Liver (tissue), 9 donors: ENCODE results near the gene RAB14. TPM values are rescaled to one million over a fixed set of nuclear protein-coding genes. Genes with fewer than 3 reads are reported as not detected.

Experiments used
- DNase-seq: peaks from one replicate; pipeline ENCODE4 v3.0.0-alpha.2; 2017; ENCODE audit warnings: low spot score
- H3K27ac ChIP-seq, 2 donors: one replicate each; pipeline ENCODE4 v1.7.0; 2013; ENCODE audit warnings: inconsistent platforms in 2 of 2, low read length in 2 of 2, control low read depth in 1 of 2, low read depth in 1 of 2, mild to moderate bottlenecking in 1 of 2
- H3K27me3 ChIP-seq, 4 donors: one replicate each; pipeline versions ENCODE4 v1.6.1 to v1.7.0; 2013; ENCODE audit warnings: low read length in 3 of 4, inconsistent platforms in 1 of 4, mild to moderate bottlenecking in 1 of 4, moderate library complexity in 1 of 4; ENCODE audit not compliant: control insufficient read depth in 4 of 4, insufficient read depth in 4 of 4
- H3K36me3 ChIP-seq, 4 donors: one replicate each; pipeline versions ENCODE4 v1.6.1 to v1.7.0; 2013; ENCODE audit warnings: low read length in 3 of 4, mild to moderate bottlenecking in 3 of 4, low read depth in 1 of 4, moderate library complexity in 1 of 4; ENCODE audit not compliant: control insufficient read depth in 4 of 4, insufficient read depth in 3 of 4
- H3K4me1 ChIP-seq, 4 donors: one replicate each; pipeline versions ENCODE4 v1.6.1 to v1.7.0; 2013; ENCODE audit warnings: low read length in 3 of 4, mild to moderate bottlenecking in 3 of 4, moderate library complexity in 1 of 4; ENCODE audit not compliant: control insufficient read depth in 4 of 4, insufficient read depth in 4 of 4
- H3K4me3 ChIP-seq, 3 donors: one replicate each; pipeline versions ENCODE4 v1.6.1 to v1.7.0; 2013; ENCODE audit warnings: low read length in 3 of 3, control low read depth in 1 of 3, low read depth in 1 of 3, mild to moderate bottlenecking in 1 of 3
- H3K9ac ChIP-seq, 2 donors: one replicate each; pipeline ENCODE4 v1.7.0; 2013; ENCODE audit warnings: low read length in 2 of 2, mild to moderate bottlenecking in 2 of 2, moderate library complexity in 2 of 2, control low read depth in 1 of 2, low read depth in 1 of 2
- H3K9me3 ChIP-seq, 4 donors: one replicate each; pipeline versions ENCODE4 v1.6.1 to v1.7.0; 2013; ENCODE audit warnings: low read length in 3 of 4; ENCODE audit not compliant: control insufficient read depth in 4 of 4
- EGR1 ChIP-seq, 2 donors: IDR thresholded peaks; 2 replicates each; pipeline ENCODE4 v1.6.1; 2016 to 2018; ENCODE audit warnings: antibody characterized with exemption in 2 of 2, low read depth in 2 of 2
- FOXA1 ChIP-seq: IDR thresholded peaks from 2 replicates; pipeline ENCODE4 v1.6.1; 2016; ENCODE audit warnings: antibody characterized with exemption
- FOXA2 ChIP-seq: IDR thresholded peaks from 2 replicates; pipeline ENCODE4 v1.6.1; 2016; ENCODE audit warnings: antibody characterized with exemption
- GABPA ChIP-seq, 2 donors: IDR thresholded peaks in 1 of 2; conservative IDR thresholded peaks in 1 of 2; 2 replicates each; pipeline ENCODE4 v1.6.1; 2016; ENCODE audit warnings: antibody characterized with exemption in 2 of 2, mild to moderate bottlenecking in 1 of 2, moderate library complexity in 1 of 2
- HNF4A ChIP-seq, 2 donors: conservative IDR thresholded peaks; 2 replicates each; pipeline ENCODE4 v1.6.1; 2016; ENCODE audit warnings: antibody characterized with exemption in 2 of 2, mild to moderate bottlenecking in 2 of 2
- HNF4G ChIP-seq: IDR thresholded peaks from 2 replicates; pipeline ENCODE4 v1.6.1; 2016; ENCODE audit warnings: antibody characterized with exemption
- JUND ChIP-seq, 2 donors: IDR thresholded peaks; 2 replicates each; pipeline ENCODE4 v1.6.1; 2016; ENCODE audit warnings: antibody characterized with exemption in 2 of 2
- MAX ChIP-seq: IDR thresholded peaks from 2 replicates; pipeline ENCODE4 v1.6.1; 2016; ENCODE audit warnings: antibody characterized with exemption
- NR2F2 ChIP-seq: IDR thresholded peaks from 2 replicates; pipeline ENCODE4 v1.6.1; 2016; ENCODE audit warnings: antibody characterized with exemption
- RAD21 ChIP-seq, 2 donors: IDR thresholded peaks; 2 replicates each; pipeline ENCODE4 v1.6.1; 2016; ENCODE audit warnings: antibody characterized with exemption in 2 of 2, mild to moderate bottlenecking in 2 of 2
- REST ChIP-seq: IDR thresholded peaks from 2 replicates; pipeline ENCODE4 v1.6.1; 2016; ENCODE audit warnings: antibody characterized with exemption, mild to moderate bottlenecking
- RXRA ChIP-seq, 2 donors: IDR thresholded peaks; 2 replicates each; pipeline ENCODE4 v1.6.1; 2017 to 2018; ENCODE audit warnings: antibody characterized with exemption in 2 of 2, mild to moderate bottlenecking in 1 of 2
- SP1 ChIP-seq: IDR thresholded peaks from 2 replicates; pipeline ENCODE4 v1.6.1; 2018; ENCODE audit warnings: antibody characterized with exemption, mild to moderate bottlenecking
- TAF1 ChIP-seq: conservative IDR thresholded peaks from 2 replicates; pipeline ENCODE4 v1.6.1; 2016; ENCODE audit warnings: antibody characterized with exemption, mild to moderate bottlenecking
- YY1 ChIP-seq: IDR thresholded peaks from 2 replicates; pipeline ENCODE4 v1.6.1; 2016; ENCODE audit warnings: antibody characterized with exemption, mild to moderate bottlenecking
- WGBS: extraction: QIAGEN DNeasy Blood & Tissue Kit; methylation state at CpG from one replicate; pipeline ENCODE4 v1.1.7; 2013; 5-methylcytosine and 5-hydroxymethylcytosine counted together
- polyA plus RNA-seq, 2 donors: library from polyadenylated mRNA; stranded (reverse) in 1 of 2; unstranded in 1 of 2; fragments of 200-250 nt in 1 of 2; fragments of >200 nt in 1 of 2; fragmentation: Nextera tagmentation in 1 of 2; extraction: Ambion mirVana in 1 of 2; gene quantifications; one replicate each; pipeline versions ENCODE4 v1.2.1 to v1.2.3, GENCODE V29; 2013 to 2015
- total RNA-seq, 2 donors: library from RNA; depleted of rRNA; stranded (reverse); fragments of >200 nt; gene quantifications; one replicate each; pipeline ENCODE4 v1.2.3, GENCODE V29; 2014
- TF ChIP-seq, protein P1 (sequence below): IDR thresholded peaks from 2 replicates; pipeline ENCODE4 v1.6.1; 2016; ENCODE audit warnings: antibody characterized with exemption
- TF ChIP-seq, protein P2 (sequence below): fragments of 150-350 bp; IDR thresholded peaks from 2 replicates; pipeline ENCODE4 v1.5.1; 2017; ENCODE audit warnings: improper control_type of control experiment, low read depth, low read length; ENCODE audit not compliant: missing input control
- TF ChIP-seq, protein P3 (sequence below): IDR thresholded peaks from 2 replicates; pipeline ENCODE4 v1.6.1; 2016; ENCODE audit warnings: antibody characterized with exemption
- donor health status: healthy.
- donor health status: healthy.
- donor health status: healthy.
- donor health status: healthy.
- donor health status: healthy.

The RAB14 gene
- total and polyA plus RNA-seq, 4 donors: 25.9 to 48.2 (median 36.5) TPM

- H3K36me3 ChIP-seq: peaks cover 0 to 4% (median 2%) of the 10 kb centered on the region in 4 donors
- DNase-seq: no peak
- H3K9ac ChIP-seq: no peak overlapping the region
- no peak overlapping the region for H3K27ac ChIP-seq
- TF ChIP-seq RAD21 (IDR thresholded peaks at IDR 0.05) (no peak), HNF4A (conservative IDR thresholded peaks at IDR 0.05) (no peak), REST (no peak), RXRA (IDR thresholded peaks at IDR 0.05) (no peak), EGR1 (IDR thresholded peaks at IDR 0.05; ENCODE audit: low read depth in 2 of 2) (no peak), JUND (IDR thresholded peaks at IDR 0.05) (no peak), HNF4G (no peak), MAX (no peak), TAF1 (no peak), GABPA (IDR thresholded peaks at IDR 0.05 in 1 of 2, conservative IDR thresholded peaks at IDR 0.05 in 1 of 2) (no peak)
- TF ChIP-seq, protein P1, sequence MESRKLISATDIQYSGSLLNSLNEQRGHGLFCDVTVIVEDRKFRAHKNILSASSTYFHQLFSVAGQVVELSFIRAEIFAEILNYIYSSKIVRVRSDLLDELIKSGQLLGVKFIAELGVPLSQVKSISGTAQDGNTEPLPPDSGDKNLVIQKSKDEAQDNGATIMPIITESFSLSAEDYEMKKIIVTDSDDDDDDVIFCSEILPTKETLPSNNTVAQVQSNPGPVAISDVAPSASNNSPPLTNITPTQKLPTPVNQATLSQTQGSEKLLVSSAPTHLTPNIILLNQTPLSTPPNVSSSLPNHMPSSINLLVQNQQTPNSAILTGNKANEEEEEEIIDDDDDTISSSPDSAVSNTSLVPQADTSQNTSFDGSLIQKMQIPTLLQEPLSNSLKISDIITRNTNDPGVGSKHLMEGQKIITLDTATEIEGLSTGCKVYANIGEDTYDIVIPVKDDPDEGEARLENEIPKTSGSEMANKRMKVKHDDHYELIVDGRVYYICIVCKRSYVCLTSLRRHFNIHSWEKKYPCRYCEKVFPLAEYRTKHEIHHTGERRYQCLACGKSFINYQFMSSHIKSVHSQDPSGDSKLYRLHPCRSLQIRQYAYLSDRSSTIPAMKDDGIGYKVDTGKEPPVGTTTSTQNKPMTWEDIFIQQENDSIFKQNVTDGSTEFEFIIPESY: no peak
- TF ChIP-seq, protein P2, sequence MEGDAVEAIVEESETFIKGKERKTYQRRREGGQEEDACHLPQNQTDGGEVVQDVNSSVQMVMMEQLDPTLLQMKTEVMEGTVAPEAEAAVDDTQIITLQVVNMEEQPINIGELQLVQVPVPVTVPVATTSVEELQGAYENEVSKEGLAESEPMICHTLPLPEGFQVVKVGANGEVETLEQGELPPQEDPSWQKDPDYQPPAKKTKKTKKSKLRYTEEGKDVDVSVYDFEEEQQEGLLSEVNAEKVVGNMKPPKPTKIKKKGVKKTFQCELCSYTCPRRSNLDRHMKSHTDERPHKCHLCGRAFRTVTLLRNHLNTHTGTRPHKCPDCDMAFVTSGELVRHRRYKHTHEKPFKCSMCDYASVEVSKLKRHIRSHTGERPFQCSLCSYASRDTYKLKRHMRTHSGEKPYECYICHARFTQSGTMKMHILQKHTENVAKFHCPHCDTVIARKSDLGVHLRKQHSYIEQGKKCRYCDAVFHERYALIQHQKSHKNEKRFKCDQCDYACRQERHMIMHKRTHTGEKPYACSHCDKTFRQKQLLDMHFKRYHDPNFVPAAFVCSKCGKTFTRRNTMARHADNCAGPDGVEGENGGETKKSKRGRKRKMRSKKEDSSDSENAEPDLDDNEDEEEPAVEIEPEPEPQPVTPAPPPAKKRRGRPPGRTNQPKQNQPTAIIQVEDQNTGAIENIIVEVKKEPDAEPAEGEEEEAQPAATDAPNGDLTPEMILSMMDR: no peak
- WGBS: 90% methylated on average over 2 of the region's 2 CpGs
- H3K4me1 ChIP-seq: peaks cover 5 to 60% (median 53%) of the 10 kb centered on the region in 4 donors
- H3K27me3 ChIP-seq: no peaks in the 10 kb centered on the region
- H3K9me3 ChIP-seq: no peaks in the 10 kb centered on the region
- H3K4me3 ChIP-seq: no peak overlapping the region
Measured at GRCh38 chr9:121191235-121191634, 10.4 kb downstream of the RAB14 start.

DNA sequence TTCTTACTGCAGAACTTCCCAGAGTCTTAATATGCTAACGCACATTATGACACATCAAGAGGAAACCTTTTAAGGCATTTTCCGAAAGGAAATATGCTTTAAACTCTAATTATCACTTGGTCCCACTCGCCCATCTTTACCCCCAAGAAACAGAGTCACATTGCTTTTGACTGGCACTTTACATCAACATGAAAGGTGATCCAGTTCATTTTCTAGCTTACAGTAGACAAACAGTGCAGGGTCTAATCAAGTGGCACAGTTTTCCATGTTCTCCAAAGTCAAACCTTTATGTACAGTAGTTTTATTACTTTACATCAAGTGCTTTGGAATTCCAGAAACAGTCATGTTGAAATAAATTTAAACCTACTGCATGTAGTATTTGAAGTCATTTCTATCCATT is 12.0 kb downstream of the RAB14 start:
- Histone ChIP-seq H3K9me3 (no peaks in the 10 kb centered on the region), H3K36me3 (peaks cover 0 to 7% (median 3%) of the 10 kb centered on the region in 4 donors), H3K4me3 (no peak overlapping the region), H3K27ac (no peak overlapping the region), H3K4me1 (peaks cover 5 to 53% (median 51%) of the 10 kb centered on the region in 4 donors), H3K27me3 (no peaks in the 10 kb centered on the region), H3K9ac (no peak overlapping the region)
- no peak for DNase-seq
- WGBS: 95% methylated on average over 3 of the region's 3 CpGs
- no peak for TF ChIP-seq TAF1
- no peak for TF ChIP-seq YY1
- TF ChIP-seq SP1: no peak
- no peak for TF ChIP-seq HNF4G
- TF ChIP-seq, protein P2: no peak
- TF ChIP-seq GABPA (IDR thresholded peaks at IDR 0.05 in 1 of 2, conservative IDR thresholded peaks at IDR 0.05 in 1 of 2): no peak
- TF ChIP-seq NR2F2: no peak
- no peak for TF ChIP-seq MAX
- no peak for TF ChIP-seq RXRA (IDR thresholded peaks at IDR 0.05)
- TF ChIP-seq FOXA1: no peak
- no peak for TF ChIP-seq FOXA2
- no peak for TF ChIP-seq EGR1 (IDR thresholded peaks at IDR 0.05; ENCODE audit: low read depth in 2 of 2)
- TF ChIP-seq, protein P3, sequence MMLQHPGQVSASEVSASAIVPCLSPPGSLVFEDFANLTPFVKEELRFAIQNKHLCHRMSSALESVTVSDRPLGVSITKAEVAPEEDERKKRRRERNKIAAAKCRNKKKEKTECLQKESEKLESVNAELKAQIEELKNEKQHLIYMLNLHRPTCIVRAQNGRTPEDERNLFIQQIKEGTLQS: no peak
- TF ChIP-seq HNF4A (conservative IDR thresholded peaks at IDR 0.05): no peak
- TF ChIP-seq, protein P1: no peak
